C4-2B (cell line): ENCODE data around the gene GTF2E1.

Experiments
- CTCF ChIP-seq: fragments of 450-650 bp; conservative IDR thresholded peaks from 2 replicates; pipeline ENCODE4 v1.5.1; 2017; ENCODE audit warnings: mild to moderate bottlenecking
- ZFX ChIP-seq: fragments of 450-650 bp; IDR thresholded peaks from 2 replicates; pipeline ENCODE4 v1.6.1; 2017

- TF ChIP-seq ZFX (no peak), CTCF (no peak)
Measured at GRCh38 chr3:120816728-120817127, 74.2 kb downstream of the GTF2E1 start.
